Measurements from ENCODE around the gene PI16. TPM values are rescaled to one million over a fixed set of nuclear protein-coding genes. Genes with fewer than 3 reads are reported as not detected.

Gene PI16
- total RNA-seq, 2 donors from 2014 or later = 1.2 to 2.6 TPM

DNA sequence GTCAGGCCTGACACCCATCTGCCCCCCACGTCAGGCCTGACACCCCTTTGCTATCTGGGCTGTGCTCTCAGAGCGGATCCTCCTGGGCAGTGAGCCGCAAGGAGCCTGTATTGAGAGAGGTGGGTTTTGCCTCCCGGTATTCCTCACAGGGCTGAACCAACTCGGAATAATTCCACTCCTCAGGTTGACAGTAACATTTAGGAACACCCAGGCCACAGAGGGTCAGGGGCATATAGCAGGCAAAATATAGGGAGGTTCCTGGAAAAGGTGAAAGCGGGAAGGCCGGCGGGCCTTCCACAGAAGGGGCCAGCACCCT is 44.1 kb downstream of the PI16 start:
- H3K27me3 ChIP-seq = no peaks in the 10 kb centered on the region
- no peak overlapping the region for H3K9ac ChIP-seq (ENCODE audit: low read depth in 2 of 2, low read length in 2 of 2)
- no peaks in the 10 kb centered on the region for H3K4me1 ChIP-seq
- no peak for TF ChIP-seq CTCF (IDR thresholded peaks at IDR 0.05)
- H3K4me3 ChIP-seq = no peak overlapping the region
- no peak overlapping the region for H3K27ac ChIP-seq
- H3K9me3 ChIP-seq = no peaks in the 10 kb centered on the region
- no peaks in the 10 kb centered on the region for H3K36me3 ChIP-seq
- DNase-seq = no peak
- intact Hi-C loops (cut with DNase I) = no loop called here

- Histone ChIP-seq H3K27me3 (no peaks in the 10 kb centered on the region), H3K9ac (ENCODE audit: low read depth in 2 of 2, low read length in 2 of 2) (no peak overlapping the region), H3K27ac (no peak overlapping the region), H3K4me1 (no peaks in the 10 kb centered on the region), H3K4me3 (no peak overlapping the region), H3K36me3 (no peaks in the 10 kb centered on the region), H3K9me3 (no peaks in the 10 kb centered on the region)
- intact Hi-C loops (cut with DNase I) = no loop called here
- TF ChIP-seq CTCF (IDR thresholded peaks at IDR 0.05) = no peak
- no peak for DNase-seq
Observed at GRCh38 chr6:36999061-36999750, 44.7 kb downstream of the PI16 start.

- H3K27ac ChIP-seq = no peak overlapping the region
- no peaks in the 10 kb centered on the region for H3K36me3 ChIP-seq
- intact Hi-C loops (cut with DNase I) = no loop called here
Observed at GRCh38 chr6:36999751-37000125, 45.2 kb downstream of the PI16 start.

DNA sequence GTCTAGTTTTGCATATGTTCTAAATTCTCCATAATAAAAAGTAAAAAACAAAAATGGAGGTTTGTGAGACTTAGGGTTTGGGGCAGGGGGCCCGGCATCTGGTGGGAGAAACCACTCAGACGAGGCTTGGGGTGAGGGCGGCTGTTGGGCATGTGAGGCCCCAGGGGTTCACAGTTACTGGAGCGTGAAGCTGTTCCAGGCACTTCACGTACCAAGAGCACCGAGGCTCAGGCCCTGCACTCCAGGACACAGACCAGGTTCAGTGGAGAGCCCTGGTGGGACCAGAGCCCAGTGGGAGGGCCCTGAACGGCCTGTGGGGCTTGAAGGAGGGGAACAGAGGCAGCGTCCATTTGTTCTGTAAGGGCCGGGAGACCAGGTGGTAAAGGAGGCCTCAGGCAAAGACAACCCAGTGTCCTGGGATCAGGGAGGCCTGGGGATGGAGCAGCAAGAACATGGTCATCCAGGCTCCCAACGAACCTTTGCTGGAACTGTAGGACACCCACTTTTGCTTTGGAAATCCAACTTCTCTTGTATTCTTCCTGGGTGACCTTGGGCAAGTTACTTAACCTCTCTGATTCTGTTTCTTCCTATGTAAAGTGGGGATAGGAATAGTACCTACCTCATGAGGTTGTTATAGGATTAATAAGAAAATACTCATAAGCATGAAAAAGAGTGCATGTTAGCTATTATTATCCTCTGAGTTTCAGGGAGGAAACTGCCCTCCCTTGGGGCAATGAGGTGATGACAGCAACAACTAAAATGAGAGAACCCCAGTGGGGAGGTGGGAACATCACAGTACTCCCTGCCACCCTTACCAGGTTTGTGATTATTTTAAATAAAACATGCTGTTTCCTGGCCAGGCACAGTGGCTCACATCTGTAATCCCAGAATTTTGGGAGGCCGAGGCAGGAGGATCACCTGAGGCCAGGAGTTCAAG is 49.8 kb downstream of the PI16 start:
- no peaks in the 10 kb centered on the region for H3K27me3 ChIP-seq
- TF ChIP-seq CTCF (IDR thresholded peaks at IDR 0.05) = no peak
- no peaks in the 10 kb centered on the region for H3K9me3 ChIP-seq
- no peak overlapping the region for H3K9ac ChIP-seq (ENCODE audit: low read depth in 2 of 2, low read length in 2 of 2)
- no peaks in the 10 kb centered on the region for H3K4me1 ChIP-seq
- no peak overlapping the region for H3K4me3 ChIP-seq
- intact Hi-C loops (cut with DNase I) = no loop called here
- no peak for DNase-seq
- H3K36me3 ChIP-seq = no peaks in the 10 kb centered on the region
- no peak overlapping the region for H3K27ac ChIP-seq

More at GRCh38 chr6:36999751-37000125, 45.2 kb downstream of the PI16 start:
- Histone ChIP-seq H3K4me1 (no peaks in the 10 kb centered on the region), H3K9me3 (no peaks in the 10 kb centered on the region), H3K4me3 (no peak overlapping the region), H3K27me3 (no peaks in the 10 kb centered on the region), H3K9ac (ENCODE audit: low read depth in 2 of 2, low read length in 2 of 2) (no peak overlapping the region)
- no peak for TF ChIP-seq CTCF (IDR thresholded peaks at IDR 0.05)
- DNase-seq = no peak

- intact Hi-C loops (cut with DNase I) = no loop called here
- peak within 1 kb of the TSS in 1 of 2 donors; percentile 39 for H3K9ac ChIP-seq (ENCODE audit: low read depth in 2 of 2, low read length in 2 of 2)
- no peak for TF ChIP-seq CTCF (IDR thresholded peaks at IDR 0.05)
- H3K9me3 ChIP-seq = no peaks in the 10 kb centered on the region
- H3K36me3 ChIP-seq = no peaks in the 10 kb centered on the region
- peak within 1 kb of the TSS; percentile 22 for H3K4me3 ChIP-seq
- peak within 1 kb of the TSS; percentile 24 for H3K27ac ChIP-seq
- no peaks in the 10 kb centered on the region for H3K27me3 ChIP-seq
- H3K4me1 ChIP-seq = no peaks in the 10 kb centered on the region
- no peak for DNase-seq
Observed at GRCh38 chr6:37005061-37005810, 50.7 kb downstream of the PI16 start, which contains the start of gene FGD2. FGD2 (plus strand) TSS chr6:37005655; CDS start chr6:37005818, 163 bp downstream.
